Activated T-cell treated with anti-CD3 and anti-CD28 coated beads for 4 hours (primary cell): ENCODE measurements around the gene KCNK1.

ENCODE experiments used
- DNase-seq: peaks from one replicate; pipeline ENCODE4 v3.0.0-alpha.2; 2020

Gene KCNK1

DNA sequence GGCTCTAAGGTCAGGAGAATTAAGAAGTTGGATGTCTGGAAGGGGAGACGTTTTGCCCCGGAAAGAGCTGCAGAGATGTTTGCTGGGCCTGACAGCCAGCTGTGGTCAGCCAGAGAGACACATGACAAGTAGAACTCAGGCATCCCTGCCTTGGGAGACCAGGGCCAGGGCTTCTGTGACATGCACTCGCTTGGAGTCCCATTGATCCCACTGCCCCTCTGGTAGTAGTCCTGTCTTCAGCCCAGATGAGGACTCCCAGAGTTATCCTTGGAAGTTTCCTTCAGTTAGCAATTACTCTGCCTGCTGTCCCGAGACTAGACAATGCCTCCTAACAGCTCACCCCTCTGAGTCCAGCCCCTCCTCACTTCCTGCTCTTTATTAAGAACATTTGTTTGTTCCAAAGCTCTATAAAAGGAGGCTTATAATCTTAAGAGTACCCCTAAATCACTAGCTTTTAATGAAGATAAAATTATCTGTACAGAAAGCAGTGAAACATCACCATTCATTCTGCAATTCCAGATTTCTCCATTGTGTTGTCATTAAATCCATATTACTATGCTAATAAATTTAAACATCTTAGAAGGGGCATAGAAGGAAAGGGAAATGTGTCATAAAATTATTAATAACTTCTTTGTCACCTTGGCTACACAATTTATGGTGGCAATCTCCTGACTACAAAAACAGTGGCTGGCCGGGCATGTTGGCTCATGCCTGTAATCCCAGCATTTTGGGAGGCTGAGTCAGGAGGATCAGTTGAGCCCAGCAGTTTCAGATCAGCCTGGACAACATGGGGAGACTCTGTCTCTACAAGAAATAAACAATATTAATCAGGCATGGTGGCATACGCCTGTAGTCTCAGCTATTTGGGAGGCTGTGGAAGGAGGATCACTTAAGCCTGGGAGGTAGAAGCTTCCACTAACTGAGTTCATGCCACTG is 94.2 kb downstream of the KCNK1 start:
- DNase-seq: no peak

DNA sequence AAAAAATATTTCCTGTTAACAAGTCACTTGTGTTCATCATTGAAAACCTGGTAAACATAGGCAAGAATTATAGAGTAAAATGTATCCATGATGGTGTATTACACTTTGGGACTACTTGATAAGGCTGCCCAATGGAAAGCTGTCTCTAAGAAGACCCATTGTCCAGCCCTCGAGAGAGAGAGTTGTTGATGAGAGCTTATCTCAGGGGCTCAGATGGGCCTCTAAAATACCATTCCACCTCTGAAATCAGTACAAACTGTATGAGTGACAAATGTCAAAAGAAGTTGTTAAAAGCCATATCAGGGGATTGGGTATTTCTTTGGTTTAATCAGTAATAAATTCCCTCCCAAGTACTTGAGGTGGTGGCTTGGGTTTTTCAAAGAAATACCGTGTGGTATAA is 96.1 kb downstream of the KCNK1 start:
- no peak for DNase-seq

DNA sequence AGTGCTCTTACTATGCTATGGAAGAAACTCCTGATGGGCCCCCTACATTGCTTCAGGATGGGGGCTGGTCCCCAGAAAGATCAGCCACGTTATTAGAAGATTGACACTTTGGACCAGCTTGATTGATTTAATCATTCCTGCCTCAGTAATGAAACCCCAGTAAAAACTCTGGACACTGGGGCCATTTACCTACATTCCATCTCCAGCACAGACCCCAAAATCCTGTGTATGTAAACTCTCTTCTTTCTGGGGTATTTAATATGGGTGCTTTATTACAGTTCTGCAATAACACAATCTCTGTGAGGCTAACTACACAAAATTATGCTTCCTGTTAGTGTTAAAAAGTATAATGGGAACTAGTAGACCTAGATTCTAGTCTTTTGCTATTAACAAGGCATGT is 96.6 kb downstream of the KCNK1 start:
- DNase-seq: no peak

DNA sequence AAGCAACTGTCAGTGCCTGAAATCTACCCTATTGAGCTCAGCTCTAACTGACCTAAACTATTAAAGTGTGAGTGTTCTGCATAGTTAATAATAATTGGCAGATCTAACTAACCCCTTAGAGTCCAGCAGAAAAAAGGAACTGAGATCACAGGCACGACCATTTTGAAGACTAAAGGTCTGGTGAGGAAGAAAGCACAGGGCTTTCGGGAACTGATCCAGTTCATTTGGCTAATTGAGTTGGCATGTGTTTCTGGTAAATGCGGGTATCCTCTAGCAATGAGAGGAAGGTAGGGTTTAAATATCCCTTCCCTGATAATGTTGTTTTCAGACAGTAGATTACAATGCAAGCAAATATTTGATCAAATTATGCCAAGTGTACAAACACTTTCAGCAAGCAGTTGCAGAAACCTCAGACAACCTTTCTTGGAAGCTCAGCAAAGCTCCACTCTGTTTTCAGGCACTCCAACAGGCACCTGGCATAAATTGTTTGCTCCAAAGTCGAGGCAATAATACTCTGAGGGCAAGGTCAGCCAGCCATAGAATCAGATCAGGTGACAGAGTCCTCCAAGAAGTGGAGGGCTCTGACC is 100.8 kb downstream of the KCNK1 start:
- DNase-seq: no peak

DNA sequence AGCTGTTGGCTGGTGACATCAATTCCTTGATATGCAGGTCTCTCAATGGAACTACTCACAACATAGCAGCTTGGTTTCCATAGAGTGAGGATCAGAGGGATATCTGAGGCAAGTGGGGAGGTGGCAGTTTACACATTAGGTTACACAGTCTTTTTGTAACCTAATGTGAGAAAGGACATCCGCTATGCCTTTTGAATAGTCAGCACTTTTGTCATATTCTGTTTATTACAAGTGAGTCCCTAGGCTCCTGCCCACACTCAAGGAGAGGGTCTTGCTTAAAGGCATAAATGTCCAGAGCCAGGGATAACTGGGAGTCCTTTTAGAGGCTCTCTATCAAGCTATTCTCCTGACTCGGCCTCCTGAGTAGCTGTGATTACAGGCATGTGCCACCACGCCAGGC is 104.2 kb downstream of the KCNK1 start:
- no peak for DNase-seq

DNA sequence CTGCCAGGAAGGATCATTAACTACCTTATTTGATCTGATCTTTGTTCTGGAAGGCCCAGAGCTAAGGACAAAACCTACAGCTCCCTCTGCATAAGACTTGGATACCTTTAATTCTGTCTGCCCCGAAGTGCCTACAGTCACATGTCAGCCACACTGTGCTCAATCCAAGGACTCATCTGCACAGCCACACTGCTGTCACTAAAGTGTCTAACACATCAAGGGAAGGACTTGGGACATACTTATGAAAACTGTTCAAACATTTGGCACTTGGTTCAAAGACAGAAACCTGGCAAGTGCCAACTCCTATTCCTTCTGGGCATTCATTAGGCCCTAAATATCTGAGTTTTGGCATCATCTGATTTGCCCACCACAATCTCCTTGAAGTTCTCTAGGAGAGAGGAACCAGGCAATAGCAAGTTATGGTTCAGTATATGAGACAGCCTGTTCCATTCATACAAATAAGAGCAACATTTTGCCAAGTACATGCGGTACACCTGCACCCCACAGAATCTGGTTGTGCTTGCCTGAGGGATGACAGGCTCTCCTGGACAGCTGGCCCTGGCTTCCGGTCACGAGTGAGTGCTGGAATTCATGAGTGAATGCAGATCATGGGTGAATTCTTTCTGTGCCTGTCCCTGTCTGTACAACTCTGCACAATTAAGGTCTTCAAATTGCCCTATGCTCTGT is 105.9 kb downstream of the KCNK1 start:
- DNase-seq: no peak

DNA sequence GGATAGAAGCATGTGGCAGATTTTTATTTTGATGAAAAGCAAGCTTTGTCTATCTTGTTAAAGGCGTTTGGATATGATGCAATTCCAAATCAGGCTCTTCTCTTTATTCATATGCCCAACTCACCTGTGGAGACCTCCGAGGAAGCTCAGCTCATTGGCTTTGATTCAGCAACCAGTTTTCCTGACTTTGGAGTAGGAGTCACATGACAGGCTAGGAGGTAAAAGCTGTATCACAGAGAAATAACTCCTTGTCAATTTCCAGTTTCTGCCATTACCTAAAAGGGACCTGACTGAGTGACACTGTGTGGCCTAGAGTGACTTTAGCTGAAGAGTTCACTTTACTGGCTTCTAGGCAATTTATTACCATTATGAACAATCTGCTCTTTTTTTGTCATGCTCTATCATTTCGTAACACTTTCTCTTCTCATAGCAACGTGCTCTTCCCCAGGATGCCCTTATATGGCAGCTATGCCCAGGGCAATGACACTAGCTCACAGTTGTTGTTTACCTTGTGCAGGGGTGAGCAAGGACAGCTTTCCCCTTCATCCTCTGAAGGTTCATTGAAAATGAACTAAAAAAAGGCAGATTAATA is 107.2 kb downstream of the KCNK1 start:
- no peak for DNase-seq
